Mesenchymal stem cell (in vitro differentiated cells and primary cell): ENCODE results near the gene CNIH3.

Experiments used
- DNase-seq: peaks from one replicate; pipeline ENCODE4 v3.0.0-alpha.2; 2013
- H2AFZ ChIP-seq: one replicate; pipeline ENCODE4 v1.6.1; 2013; ENCODE audit warnings: low read depth, mild to moderate bottlenecking, control low read depth, inconsistent platforms, low read length, moderate library complexity
- H2AK5ac ChIP-seq: 2 replicates; pipeline ENCODE4 v1.6.1; 2013; ENCODE audit warnings: low read length, moderate library complexity, mild to moderate bottlenecking, inconsistent platforms; ENCODE audit not compliant: severe bottlenecking
- H2BK120ac ChIP-seq: one replicate; pipeline ENCODE4 v1.6.1; 2013; ENCODE audit warnings: low read depth, mild to moderate bottlenecking, inconsistent platforms, low read length, moderate library complexity
- H2BK12ac ChIP-seq, 2 experiments: one replicate each; pipeline ENCODE4 v1.6.1; 2013; ENCODE audit warnings: inconsistent platforms in 2 of 2, low read length in 2 of 2, mild to moderate bottlenecking in 2 of 2, moderate library complexity in 2 of 2, control low read depth in 1 of 2
- H2BK15ac ChIP-seq: one replicate; pipeline ENCODE4 v1.6.1; 2013; ENCODE audit warnings: mild to moderate bottlenecking, low read depth, inconsistent platforms; ENCODE audit not compliant: poor library complexity, severe bottlenecking
- H2BK5ac ChIP-seq: 2 replicates; pipeline ENCODE4 v1.6.1; 2013; ENCODE audit warnings: low read depth, mild to moderate bottlenecking, low read length, control low read depth, inconsistent platforms; ENCODE audit not compliant: poor library complexity, severe bottlenecking
- H3K14ac ChIP-seq, 2 experiments: one replicate each; pipeline ENCODE4 v1.6.1; 2013; ENCODE audit warnings: inconsistent platforms in 2 of 2, low read length in 2 of 2, control low read depth in 1 of 2, mild to moderate bottlenecking in 1 of 2, moderate library complexity in 1 of 2
- H3K18ac ChIP-seq, 2 experiments: one replicate each; pipeline ENCODE4 v1.6.1; 2013; ENCODE audit warnings: inconsistent platforms in 2 of 2, low read length in 2 of 2, control low read depth in 1 of 2, low read depth in 1 of 2, mild to moderate bottlenecking in 1 of 2
- H3K23ac ChIP-seq, 2 experiments: one replicate each; pipeline ENCODE4 v1.6.1; 2013; ENCODE audit warnings: inconsistent platforms in 2 of 2, low read length in 2 of 2, mild to moderate bottlenecking in 2 of 2, moderate library complexity in 2 of 2, control low read depth in 1 of 2
- H3K27ac ChIP-seq: 2 replicates; pipeline ENCODE4 v1.5.1; 2013; ENCODE audit warnings: mild to moderate bottlenecking, moderate library complexity, low read length, control low read depth, inconsistent platforms; ENCODE audit not compliant: poor library complexity, severe bottlenecking
- H3K27me3 ChIP-seq, 2 experiments: 2 replicates each; pipeline versions ENCODE4 v1.6.1 to v1.7.0; 2013; ENCODE audit warnings: low read length in 2 of 2, mild to moderate bottlenecking in 2 of 2, moderate library complexity in 2 of 2, control low read depth in 1 of 2, inconsistent platforms in 1 of 2; ENCODE audit not compliant: control insufficient read depth in 1 of 2, insufficient read depth in 1 of 2
- H3K36me3 ChIP-seq, 2 experiments: 2 replicates each; pipeline versions ENCODE4 v1.6.1 to v1.7.0; 2013; ENCODE audit warnings: low read length in 2 of 2, control low read depth in 1 of 2, inconsistent platforms in 1 of 2, low read depth in 1 of 2, mild to moderate bottlenecking in 1 of 2; ENCODE audit not compliant: insufficient read depth in 2 of 2, control insufficient read depth in 1 of 2
- H3K4ac ChIP-seq, 2 experiments: one replicate each; pipeline ENCODE4 v1.6.1; 2013; ENCODE audit warnings: inconsistent platforms in 2 of 2, low read length in 2 of 2, mild to moderate bottlenecking in 2 of 2, moderate library complexity in 2 of 2, control low read depth in 1 of 2, low read depth in 1 of 2
- H3K4me1 ChIP-seq: 2 replicates; pipeline ENCODE4 v1.6.1; 2013; ENCODE audit warnings: low read depth, low read length, control low read depth; ENCODE audit not compliant: control insufficient read depth, insufficient read depth
- H3K4me2 ChIP-seq: 2 replicates; pipeline ENCODE4 v1.6.1; 2013; ENCODE audit warnings: low read length, mild to moderate bottlenecking, inconsistent platforms; ENCODE audit not compliant: poor library complexity, severe bottlenecking
- H3K4me3 ChIP-seq, 2 experiments: 2 replicates each; pipeline versions ENCODE4 v1.5.1 to v1.7.0; 2013; ENCODE audit warnings: low read length in 2 of 2, mild to moderate bottlenecking in 2 of 2, control low read depth in 1 of 2, low read depth in 1 of 2; ENCODE audit not compliant: insufficient read depth in 1 of 2
- H3K79me1 ChIP-seq: replicated peaks from 2 replicates; pipeline ENCODE4 v1.6.1; 2013; ENCODE audit warnings: mild to moderate bottlenecking, control low read depth, low read length, inconsistent platforms; ENCODE audit not compliant: poor library complexity, severe bottlenecking
- H3K9ac ChIP-seq: 2 replicates; pipeline ENCODE4 v1.7.0; 2013; ENCODE audit warnings: mild to moderate bottlenecking, low read length, moderate library complexity
- H3K9me3 ChIP-seq: 2 replicates; pipeline ENCODE4 v1.7.0; 2013; ENCODE audit warnings: mild to moderate bottlenecking, low read length; ENCODE audit not compliant: control insufficient read depth
- H4K8ac ChIP-seq: one replicate; pipeline ENCODE4 v1.6.1; 2013; ENCODE audit warnings: inconsistent platforms, mild to moderate bottlenecking, low read length, moderate library complexity
- H4K91ac ChIP-seq: one replicate; pipeline ENCODE4 v1.6.1; 2013; ENCODE audit warnings: mild to moderate bottlenecking, low read length, inconsistent platforms
- WGBS: methylation state at CpG from one replicate; pipeline ENCODE4 v1.1.7; 2013; ENCODE audit warnings: mixed read lengths; 5-methylcytosine and 5-hydroxymethylcytosine counted together

Gene CNIH3

GRCh38 chr1:224718470-224719053, 102.4 kb downstream of the CNIH3 start:
- Histone ChIP-seq H3K14ac (no peak overlapping the region), H3K4me3 (no peak overlapping the region), H2BK5ac (no peak overlapping the region), H3K4ac (no peak overlapping the region), H2AFZ (no peak overlapping the region), H3K27ac (no peak overlapping the region), H4K91ac (no peak overlapping the region), H2BK12ac (no peak overlapping the region), H3K9me3 (no peaks in the 10 kb centered on the region), H2BK120ac (no peak overlapping the region), H3K18ac (no peak overlapping the region), H4K8ac (no peak overlapping the region), H3K4me2 (no peak overlapping the region), H2AK5ac (no peak overlapping the region), H3K23ac (no peak overlapping the region), H3K27me3 (no peaks in the 10 kb centered on the region), H3K4me1 (peaks cover 8% of the 10 kb centered on the region), H3K36me3 (peaks cover 3 to 76% of the 10 kb centered on the region in 2 experiments), H2BK15ac (no peak overlapping the region), H3K9ac (no peak overlapping the region), H3K79me1 (peaks cover 34% of the 10 kb centered on the region)
- no peak for DNase-seq
- 89% methylated on average over 9 of the region's 9 CpGs for WGBS

- 49% methylated on average over 3 of the region's 4 CpGs for WGBS
- Histone ChIP-seq H3K14ac (no peak overlapping the region), H3K79me1 (peaks cover 29% of the 10 kb centered on the region), H2BK5ac (no peak overlapping the region), H3K9me3 (no peaks in the 10 kb centered on the region), H2AFZ (no peak overlapping the region), H3K27me3 (no peaks in the 10 kb centered on the region), H2BK15ac (no peak overlapping the region), H3K4me1 (peaks cover 10% of the 10 kb centered on the region), H3K23ac (no peak overlapping the region), H2BK12ac (no peak overlapping the region), H3K27ac (no peak overlapping the region), H3K9ac (no peak overlapping the region), H3K36me3 (peaks cover 3 to 78% of the 10 kb centered on the region in 2 experiments), H4K8ac (no peak overlapping the region), H2AK5ac (no peak overlapping the region), H4K91ac (no peak overlapping the region), H3K18ac (no peak overlapping the region), H3K4me2 (no peak overlapping the region), H3K4ac (no peak overlapping the region), H2BK120ac (no peak overlapping the region), H3K4me3 (no peak overlapping the region)
- DNase-seq: no peak
These were observed 103.6 kb downstream of the CNIH3 start for GRCh38 chr1:224719716-224720115.

GRCh38 chr1:224720216-224720615, 104.1 kb downstream of the CNIH3 start:
- H2BK5ac ChIP-seq: no peak overlapping the region
- H3K36me3 ChIP-seq: peaks cover 3 to 75% of the 10 kb centered on the region in 2 experiments
- no peak overlapping the region for H3K4me3 ChIP-seq
- H2BK120ac ChIP-seq: no peak overlapping the region
- no peak overlapping the region for H4K8ac ChIP-seq
- H3K14ac ChIP-seq: no peak overlapping the region
- H3K4me2 ChIP-seq: no peak overlapping the region
- no peak overlapping the region for H3K9ac ChIP-seq
- no peak overlapping the region for H3K18ac ChIP-seq
- no peak overlapping the region for H2AFZ ChIP-seq
- H2AK5ac ChIP-seq: no peak overlapping the region
- H3K9me3 ChIP-seq: no peaks in the 10 kb centered on the region
- H3K79me1 ChIP-seq: peaks cover 24% of the 10 kb centered on the region
- no peak overlapping the region for H4K91ac ChIP-seq
- no peak overlapping the region for H3K23ac ChIP-seq
- no peaks in the 10 kb centered on the region for H3K27me3 ChIP-seq
- no peak for DNase-seq
- peaks cover 10% of the 10 kb centered on the region for H3K4me1 ChIP-seq
- H2BK12ac ChIP-seq: no peak overlapping the region
- H3K27ac ChIP-seq: no peak overlapping the region
- no peak overlapping the region for H2BK15ac ChIP-seq
- WGBS: 49% methylated on average over 5 of the region's 5 CpGs
- no peak overlapping the region for H3K4ac ChIP-seq

- Histone ChIP-seq H3K79me1 (peaks cover 23% of the 10 kb centered on the region), H3K27ac (no peak overlapping the region), H3K23ac (no peak overlapping the region), H3K27me3 (no peaks in the 10 kb centered on the region), H3K4me3 (no peak overlapping the region), H2BK12ac (no peak overlapping the region), H3K36me3 (peaks cover 3 to 75% of the 10 kb centered on the region in 2 experiments), H3K4me1 (peaks cover 10% of the 10 kb centered on the region), H2BK120ac (no peak overlapping the region), H4K8ac (no peak overlapping the region), H3K9me3 (no peaks in the 10 kb centered on the region), H2BK15ac (no peak overlapping the region), H4K91ac (no peak overlapping the region), H2AK5ac (no peak overlapping the region), H3K14ac (no peak overlapping the region), H3K4me2 (no peak overlapping the region), H2AFZ (no peak overlapping the region), H2BK5ac (no peak overlapping the region), H3K4ac (no peak overlapping the region), H3K18ac (no peak overlapping the region), H3K9ac (no peak overlapping the region)
- DNase-seq: no peak
- 95% methylated on average over 6 of the region's 7 CpGs for WGBS
These were observed 104.9 kb downstream of the CNIH3 start for GRCh38 chr1:224721000-224721399.
